Neural cell (in vitro differentiated cells): ENCODE measurements around the gene GOLPH3L. TPM values are rescaled to one million over a fixed set of nuclear protein-coding genes. Genes with fewer than 3 reads are reported as not detected.
"Not testable (repeated sequence)": the region's sequence is repeated elsewhere in the genome, so short reads cannot be mapped to it uniquely, and the experiment has no call there.

Experiments
- H2AFZ ChIP-seq: fragments of 200-600, 300-800 bp; sonication (generic), shearing (Covaris generic); 2 replicates; pipeline ENCODE4 v1.6.0; 2014; ENCODE audit warnings: low read depth, mild to moderate bottlenecking, antibody characterized with exemption, low read length, moderate library complexity
- H3F3A ChIP-seq: fragments of 200-600 bp; shearing (Covaris generic); 2 replicates; pipeline ENCODE4 v1.6.1; 2016; ENCODE audit warnings: mild to moderate bottlenecking, moderate library complexity, mixed read lengths, antibody characterized with exemption, low read length; ENCODE audit not compliant: insufficient read depth, poor library complexity, severe bottlenecking
- H3K27ac ChIP-seq: fragments of 200-600, 300-800 bp; sonication (generic), shearing (Covaris generic); 2 replicates; pipeline ENCODE4 v1.5.1; 2014; ENCODE audit warnings: mild to moderate bottlenecking, low read length, moderate library complexity
- H3K27me3 ChIP-seq: fragments of 300-800, 200-600 bp; sonication (generic), shearing (Covaris generic); 2 replicates; pipeline ENCODE4 v1.6.0; 2014; ENCODE audit warnings: mild to moderate bottlenecking, low read depth, low read length, moderate library complexity; ENCODE audit not compliant: insufficient read depth
- H3K36me3 ChIP-seq: fragments of 300-800, 200-600 bp; sonication (generic), shearing (Covaris generic); 2 replicates; pipeline ENCODE4 v1.5.1; 2014; ENCODE audit warnings: mild to moderate bottlenecking, antibody characterized with exemption, low read length, moderate library complexity; ENCODE audit not compliant: insufficient read depth
- H3K4me2 ChIP-seq: fragments of 300-800, 200-600 bp; sonication (generic), shearing (Covaris generic); 2 replicates; pipeline ENCODE4 v1.6.0; 2014; ENCODE audit warnings: mild to moderate bottlenecking, low read length
- H3K4me3 ChIP-seq: fragments of 300-800, 200-600 bp; sonication (generic), shearing (Covaris generic); 2 replicates; pipeline ENCODE4 v1.5.1; 2014; ENCODE audit warnings: mild to moderate bottlenecking, low read length, moderate library complexity
- H3K79me2 ChIP-seq: fragments of 200-600 bp; shearing (Covaris generic); replicated peaks from 2 replicates; pipeline ENCODE4 v1.6.0; 2014; ENCODE audit warnings: mild to moderate bottlenecking, low read length, moderate library complexity; ENCODE audit not compliant: insufficient read depth
- H3K9ac ChIP-seq: fragments of 300-800, 200-600 bp; sonication (generic), shearing (Covaris generic); 2 replicates; pipeline ENCODE4 v1.6.1; 2016; ENCODE audit warnings: mild to moderate bottlenecking, low read length, mixed read lengths
- H3K9me2 ChIP-seq: fragments of 200-600 bp; shearing (Covaris generic); 2 replicates; pipeline ENCODE4 v1.6.1; 2016; ENCODE audit warnings: mild to moderate bottlenecking, low read length, mixed read lengths; ENCODE audit not compliant: insufficient read depth
- H3K9me3 ChIP-seq: fragments of 200-600, 300-800 bp; sonication (generic), shearing (Covaris generic); 2 replicates; pipeline ENCODE4 v1.6.1; 2016; ENCODE audit warnings: mild to moderate bottlenecking, mixed run types, low read length, moderate library complexity, mixed read lengths
- H4K20me1 ChIP-seq: fragments of 200-600 bp; shearing (Covaris generic); 2 replicates; pipeline ENCODE4 v1.6.1; 2016; ENCODE audit warnings: mild to moderate bottlenecking, mixed run types; ENCODE audit not compliant: insufficient read depth
- EP300 ChIP-seq: fragments of 450-650 bp; conservative IDR thresholded peaks from 2 replicates; pipeline ENCODE4 v1.6.1; 2014; ENCODE audit warnings: antibody characterized with exemption, mild to moderate bottlenecking, moderate library complexity; ENCODE audit not compliant: poor library complexity, severe bottlenecking
- EZH2 ChIP-seq: fragments of 200-600, 300-800 bp; shearing (Covaris generic), sonication (generic); IDR thresholded peaks from 2 replicates; pipeline ENCODE4 v1.6.1; 2014; ENCODE audit warnings: antibody characterized with exemption, low read length, borderline replicate concordance, mild to moderate bottlenecking; ENCODE audit not compliant: insufficient read depth, poor library complexity, severe bottlenecking
- MXI1 ChIP-seq: fragments of 450-650 bp; conservative IDR thresholded peaks from 2 replicates; pipeline ENCODE4 v1.6.1; 2014; ENCODE audit warnings: antibody characterized with exemption, mild to moderate bottlenecking; ENCODE audit not compliant: poor library complexity, severe bottlenecking
- POLR2AphosphoS5 ChIP-seq: IDR thresholded peaks from 2 replicates; pipeline ENCODE4 v1.6.1; 2012
- RAD21 ChIP-seq: fragments of 450-650 bp; conservative IDR thresholded peaks from 2 replicates; pipeline ENCODE4 v1.6.1; 2014; ENCODE audit warnings: antibody characterized with exemption, mild to moderate bottlenecking, moderate library complexity
- SMC3 ChIP-seq: fragments of 450-650 bp; conservative IDR thresholded peaks from 2 replicates; pipeline ENCODE4 v1.6.1; 2014; ENCODE audit warnings: antibody characterized with exemption, mild to moderate bottlenecking, moderate library complexity; ENCODE audit not compliant: poor library complexity
- TAF1 ChIP-seq: IDR thresholded peaks from 2 replicates; pipeline ENCODE4 v1.6.1; 2012; ENCODE audit warnings: low read depth
- polyA plus RNA-seq: library from polyadenylated mRNA; depleted of rRNA; stranded (reverse); fragments of >200 nt; gene quantifications from 2 replicates; pipeline ENCODE4 v1.2.3, GENCODE V29; 2014
- TF ChIP-seq, protein P1 (sequence below): fragments of 450-650 bp; IDR thresholded peaks from 2 replicates; pipeline ENCODE4 v1.5.1; 2014; ENCODE audit warnings: antibody characterized with exemption, mild to moderate bottlenecking, moderate library complexity; ENCODE audit not compliant: poor library complexity, severe bottlenecking
- TF ChIP-seq, protein P2 (sequence below): IDR thresholded peaks from 2 replicates; pipeline ENCODE4 v1.6.1; 2012; ENCODE audit warnings: borderline replicate concordance

Gene GOLPH3L
- polyA plus RNA-seq, 1 donor from 2014 or later: 7.0 TPM

- H3K4me2 ChIP-seq, H3K9ac ChIP-seq, H3K27ac ChIP-seq, H3K36me3 ChIP-seq, H3K9me2 ChIP-seq, H3F3A ChIP-seq, H3K9me3 ChIP-seq, H4K20me1 ChIP-seq, H3K27me3 ChIP-seq, H2AFZ ChIP-seq, H3K4me3 ChIP-seq: not testable (repeated sequence)
- H3K79me2 ChIP-seq: peaks cover 29% of the 10 kb centered on the region
Observed at GRCh38 chr1:150624134-150624533, 72.8 kb downstream of the GOLPH3L start.

DNA sequence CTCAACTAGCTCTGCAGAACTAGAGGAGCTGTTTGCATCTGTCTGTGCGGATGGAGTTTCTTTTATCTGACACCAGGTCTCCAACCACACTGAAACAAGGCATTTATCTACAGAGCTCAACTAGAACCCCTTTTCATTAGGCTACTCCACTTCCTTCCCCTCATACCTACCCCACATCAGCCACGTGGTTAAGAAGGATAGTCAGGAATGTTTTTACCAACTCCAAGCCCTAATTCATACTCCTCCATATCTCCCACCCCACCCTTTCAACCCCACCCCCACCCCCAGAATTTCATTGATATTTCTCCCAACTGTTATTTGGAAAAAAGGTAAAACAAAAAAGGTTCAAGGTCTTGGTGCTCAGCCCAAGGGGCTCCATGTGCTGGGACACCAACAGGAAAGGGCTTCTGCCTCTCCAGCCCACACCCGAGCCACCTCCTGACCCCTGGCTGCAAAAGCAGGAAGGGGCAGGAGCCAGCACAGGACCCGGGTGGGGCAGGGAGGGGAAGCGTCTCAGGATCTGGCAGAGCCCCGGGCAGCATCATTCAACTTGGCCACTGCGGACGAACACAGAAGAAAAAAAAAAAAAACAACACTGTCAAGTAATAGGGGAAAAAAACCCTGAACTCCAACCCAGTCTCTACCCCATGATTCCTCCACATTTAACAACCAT is 74.5 kb downstream of the GOLPH3L start:
- no peak overlapping the region for H3K27ac ChIP-seq
- H3K27me3 ChIP-seq: no peaks in the 10 kb centered on the region
- peaks cover 6% of the 10 kb centered on the region for H3K36me3 ChIP-seq
- H3K9me2 ChIP-seq: no peaks in the 10 kb centered on the region
- no peak overlapping the region for H2AFZ ChIP-seq
- TF ChIP-seq, protein P1, sequence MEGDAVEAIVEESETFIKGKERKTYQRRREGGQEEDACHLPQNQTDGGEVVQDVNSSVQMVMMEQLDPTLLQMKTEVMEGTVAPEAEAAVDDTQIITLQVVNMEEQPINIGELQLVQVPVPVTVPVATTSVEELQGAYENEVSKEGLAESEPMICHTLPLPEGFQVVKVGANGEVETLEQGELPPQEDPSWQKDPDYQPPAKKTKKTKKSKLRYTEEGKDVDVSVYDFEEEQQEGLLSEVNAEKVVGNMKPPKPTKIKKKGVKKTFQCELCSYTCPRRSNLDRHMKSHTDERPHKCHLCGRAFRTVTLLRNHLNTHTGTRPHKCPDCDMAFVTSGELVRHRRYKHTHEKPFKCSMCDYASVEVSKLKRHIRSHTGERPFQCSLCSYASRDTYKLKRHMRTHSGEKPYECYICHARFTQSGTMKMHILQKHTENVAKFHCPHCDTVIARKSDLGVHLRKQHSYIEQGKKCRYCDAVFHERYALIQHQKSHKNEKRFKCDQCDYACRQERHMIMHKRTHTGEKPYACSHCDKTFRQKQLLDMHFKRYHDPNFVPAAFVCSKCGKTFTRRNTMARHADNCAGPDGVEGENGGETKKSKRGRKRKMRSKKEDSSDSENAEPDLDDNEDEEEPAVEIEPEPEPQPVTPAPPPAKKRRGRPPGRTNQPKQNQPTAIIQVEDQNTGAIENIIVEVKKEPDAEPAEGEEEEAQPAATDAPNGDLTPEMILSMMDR: no peak
- TF ChIP-seq MXI1 (no peak), EP300 (no peak), TAF1 (no peak), SMC3 (no peak), EZH2 (no peak), POLR2AphosphoS5 (no peak), RAD21 (no peak)
- TF ChIP-seq, protein P2, sequence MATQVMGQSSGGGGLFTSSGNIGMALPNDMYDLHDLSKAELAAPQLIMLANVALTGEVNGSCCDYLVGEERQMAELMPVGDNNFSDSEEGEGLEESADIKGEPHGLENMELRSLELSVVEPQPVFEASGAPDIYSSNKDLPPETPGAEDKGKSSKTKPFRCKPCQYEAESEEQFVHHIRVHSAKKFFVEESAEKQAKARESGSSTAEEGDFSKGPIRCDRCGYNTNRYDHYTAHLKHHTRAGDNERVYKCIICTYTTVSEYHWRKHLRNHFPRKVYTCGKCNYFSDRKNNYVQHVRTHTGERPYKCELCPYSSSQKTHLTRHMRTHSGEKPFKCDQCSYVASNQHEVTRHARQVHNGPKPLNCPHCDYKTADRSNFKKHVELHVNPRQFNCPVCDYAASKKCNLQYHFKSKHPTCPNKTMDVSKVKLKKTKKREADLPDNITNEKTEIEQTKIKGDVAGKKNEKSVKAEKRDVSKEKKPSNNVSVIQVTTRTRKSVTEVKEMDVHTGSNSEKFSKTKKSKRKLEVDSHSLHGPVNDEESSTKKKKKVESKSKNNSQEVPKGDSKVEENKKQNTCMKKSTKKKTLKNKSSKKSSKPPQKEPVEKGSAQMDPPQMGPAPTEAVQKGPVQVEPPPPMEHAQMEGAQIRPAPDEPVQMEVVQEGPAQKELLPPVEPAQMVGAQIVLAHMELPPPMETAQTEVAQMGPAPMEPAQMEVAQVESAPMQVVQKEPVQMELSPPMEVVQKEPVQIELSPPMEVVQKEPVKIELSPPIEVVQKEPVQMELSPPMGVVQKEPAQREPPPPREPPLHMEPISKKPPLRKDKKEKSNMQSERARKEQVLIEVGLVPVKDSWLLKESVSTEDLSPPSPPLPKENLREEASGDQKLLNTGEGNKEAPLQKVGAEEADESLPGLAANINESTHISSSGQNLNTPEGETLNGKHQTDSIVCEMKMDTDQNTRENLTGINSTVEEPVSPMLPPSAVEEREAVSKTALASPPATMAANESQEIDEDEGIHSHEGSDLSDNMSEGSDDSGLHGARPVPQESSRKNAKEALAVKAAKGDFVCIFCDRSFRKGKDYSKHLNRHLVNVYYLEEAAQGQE: no peak
- H3K4me2 ChIP-seq: no peak overlapping the region
- H3F3A ChIP-seq: no peaks in the 10 kb centered on the region
- H4K20me1 ChIP-seq: no peaks in the 10 kb centered on the region
- no peak overlapping the region for H3K9ac ChIP-seq
- H3K79me2 ChIP-seq: peaks cover 14% of the 10 kb centered on the region
- H3K9me3 ChIP-seq: no peaks in the 10 kb centered on the region
- H3K4me3 ChIP-seq: no peak overlapping the region
